ENCODE measurements around the gene KRTAP9-4.

GRCh38 chr17:41284546-41284945 lies 35.1 kb downstream of the KRTAP9-4 start:
- TF ChIP-seq EZH2phosphoT487 (IDR thresholded peaks at IDR 0.05; ENCODE audit: insufficient read depth, low read depth) (no peak), EZH2 (IDR thresholded peaks at IDR 0.05; ENCODE audit: insufficient read depth, poor library complexity, severe bottlenecking) (no peak)
